K562 (cell line): ENCODE results near the gene NPAS3. TPM values are rescaled to one million over a fixed set of nuclear protein-coding genes. Genes with fewer than 3 reads are reported as not detected.

Experiments used
- ATAC-seq: fragments of 200-7000 bp; cut with Tn5 transposase; 3 replicates; pipeline ENCODE4 v1.9.1; 2020; ENCODE audit warnings: moderate library complexity
- BruUV-seq: library from RNA; stranded (reverse); fragments of 400-500 nt; replicated peaks from 2 replicates; lab custom pipeline; 2021; lab: Mats Ljungman, UMichigan
- CTCF ChIA-PET: fragments of 300-600 bp; formaldehyde crosslinking; extraction: SDS; loops from one replicate; lab custom pipeline; 2021; ENCODE audit warnings: low intra/inter-chr PET ratio; lab: Yijun Ruan, JAX
- POLR2A ChIA-PET: fragments of 300-600, 350-650 bp; sonication (Branson Sonifier 250); formaldehyde crosslinking; extraction: SDS; loops from one replicate; lab custom pipeline; 2021; ENCODE audit warnings: antibody characterized with exemption, inconsistent platforms; lab: Yijun Ruan, JAX
- DNase-seq, 4 experiments: peaks; one replicate each; pipeline versions ENCODE4 v3.0.0 to v3.0.0-alpha.2; 2011 to 2018; ENCODE audit warnings: low spot score in 3 of 4, mixed read lengths in 3 of 4; ENCODE audit errors: extremely low read depth in 1 of 4
- FAIRE-seq: peaks from 2 replicates; lab custom pipeline; 2011; peaks lifted over from hg19 to GRCh38; lab: Jason Lieb, UNC
- H2AFZ ChIP-seq: 2 replicates; pipeline ENCODE4 v1.6.0; 2011; ENCODE audit warnings: low read depth, low read length, control low read depth, inconsistent platforms
- H3K27ac ChIP-seq: fragments of 200-600 bp; 3 replicates; pipeline ENCODE4 v1.8.0; 2011; ENCODE audit warnings: low read depth, mild to moderate bottlenecking, control low read depth, inconsistent platforms, low read length, moderate library complexity, mixed read lengths; ENCODE audit errors: extremely low read depth
- H3K27me3 ChIP-seq, 2 experiments: fragments of 300-600 bp in 1 of 2; 2 replicates in 1 of 2; 3 replicates in 1 of 2; pipeline versions ENCODE4 v1.6.0 to v1.8.0; 2011; ENCODE audit warnings: inconsistent platforms in 2 of 2, low read length in 2 of 2, mild to moderate bottlenecking in 1 of 2, mixed read lengths in 1 of 2, moderate library complexity in 1 of 2; ENCODE audit not compliant: control insufficient read depth in 2 of 2, insufficient read depth in 2 of 2
- H3K36me3 ChIP-seq: fragments of 300-600 bp; 3 replicates; pipeline ENCODE4 v1.8.0; 2011; ENCODE audit warnings: mild to moderate bottlenecking, low read length, inconsistent platforms; ENCODE audit not compliant: control insufficient read depth, insufficient read depth
- H3K4me1 ChIP-seq, 2 experiments: fragments of 200-600 bp in 1 of 2; replicated peaks in 1 of 2; 2 replicates in 1 of 2; 3 replicates in 1 of 2; pipeline versions ENCODE4 v1.5.1 to v1.8.0; 2011; ENCODE audit warnings: inconsistent platforms in 2 of 2, low read length in 2 of 2, mild to moderate bottlenecking in 1 of 2, mixed read lengths in 1 of 2, moderate library complexity in 1 of 2; ENCODE audit not compliant: control insufficient read depth in 2 of 2, insufficient read depth in 2 of 2
- H3K4me2 ChIP-seq: 2 replicates; pipeline ENCODE4 v1.6.1; 2011; ENCODE audit warnings: low read length, control low read depth, inconsistent platforms, mixed read lengths; ENCODE audit not compliant: insufficient read depth
- H3K4me3 ChIP-seq: fragments of 200-600 bp; sonication (generic), shearing (Covaris generic); 2 replicates; pipeline ENCODE4 v1.5.1; 2016; ENCODE audit warnings: control low read depth, inconsistent platforms
- H3K79me2 ChIP-seq: fragments of 200-600 bp; 3 replicates; pipeline ENCODE4 v1.8.0; 2011; ENCODE audit warnings: low read length, inconsistent platforms; ENCODE audit not compliant: control insufficient read depth, insufficient read depth
- H3K9ac ChIP-seq, 2 experiments: 2 replicates each; pipeline versions ENCODE4 v1.6.0 to v1.6.1; 2011; ENCODE audit warnings: low read depth in 2 of 2, low read length in 2 of 2, control low read depth in 1 of 2, inconsistent platforms in 1 of 2, mild to moderate bottlenecking in 1 of 2, mixed read lengths in 1 of 2; ENCODE audit not compliant: insufficient read depth in 1 of 2
- H3K9me1 ChIP-seq: one replicate; pipeline ENCODE4 v1.6.0; 2011; ENCODE audit warnings: inconsistent platforms, mild to moderate bottlenecking, low read length, moderate library complexity; ENCODE audit not compliant: control insufficient read depth, insufficient read depth
- H3K9me3 ChIP-seq: replicated peaks from 2 replicates; pipeline ENCODE4 v1.5.1; 2011; ENCODE audit warnings: low read depth, low read length, inconsistent platforms; ENCODE audit not compliant: control insufficient read depth, insufficient read depth
- H4K20me1 ChIP-seq: replicated peaks from 2 replicates; pipeline ENCODE4 v1.6.1; 2011; ENCODE audit warnings: low read length, inconsistent platforms, mixed read lengths; ENCODE audit not compliant: control insufficient read depth, insufficient read depth
- ARNT ChIP-seq, 2 experiments: fragments of 450-650 bp; IDR thresholded peaks; 2 replicates each; pipeline ENCODE4 v1.6.1; 2016; ENCODE audit warnings: mild to moderate bottlenecking in 1 of 2
- CEBPG ChIP-seq, 3 experiments: fragments of 200-800 bp in 1 of 3; sonication (Bioruptor generic) in 1 of 3; sonication (generic) in 1 of 3; formaldehyde crosslinking in 1 of 3; IDR thresholded peaks in 2 of 3; conservative IDR thresholded peaks in 1 of 3; 2 replicates each; pipeline versions ENCODE4 v1.6.1 to v1.8.0; 2016 to 2022; ENCODE audit warnings: missing compliant biosample characterization in 2 of 3, missing genetic modification characterization in 2 of 3, mild to moderate bottlenecking in 1 of 3, missing genetic modification reagents in 1 of 3
- HCFC1 ChIP-seq: IDR thresholded peaks from 2 replicates; pipeline ENCODE4 v1.6.1; 2012; ENCODE audit warnings: low read depth, low read length, improper control_type of control experiment
- KLF10 ChIP-seq: fragments of 250-450 bp; sonication (Bioruptor Pico); IDR thresholded peaks from 2 replicates; pipeline ENCODE4 v1.6.1; 2021; ENCODE audit warnings: matching md5 sums
- L3MBTL2 ChIP-seq: fragments of 450-650 bp; IDR thresholded peaks from 2 replicates; pipeline ENCODE4 v1.6.1; 2016; ENCODE audit warnings: mild to moderate bottlenecking, moderate library complexity
- MCM7 ChIP-seq, 2 experiments: fragments of 450-650 bp; IDR thresholded peaks; 2 replicates each; pipeline ENCODE4 v1.6.1; 2016 to 2018
- NELFE ChIP-seq: IDR thresholded peaks from 2 replicates; pipeline ENCODE4 v1.6.1; 2011; ENCODE audit warnings: mild to moderate bottlenecking; ENCODE audit not compliant: insufficient read depth, insufficient read length
- RAD21 ChIP-seq, 2 experiments: fragments of 250-450 bp in 1 of 2; fragments of 450-650 bp in 1 of 2; sonication (Bioruptor Pico) in 1 of 2; formaldehyde crosslinking in 1 of 2; IDR thresholded peaks in 1 of 2; conservative IDR thresholded peaks in 1 of 2; 2 replicates each; pipeline versions ENCODE4 v1.4.0 to v1.8.0; 2020 to 2022; ENCODE audit warnings: mild to moderate bottlenecking in 2 of 2, moderate library complexity in 1 of 2
- RBBP5 ChIP-seq: fragments of 200-600 bp; sonication (generic); IDR thresholded peaks from 2 replicates; pipeline ENCODE4 v1.6.1; 2012; ENCODE audit warnings: borderline replicate concordance, mild to moderate bottlenecking, low read length, control low read depth, inconsistent platforms; ENCODE audit not compliant: insufficient read depth, poor library complexity, severe bottlenecking
- RHOXF2B ChIP-seq: fragments of 250-450 bp; sonication (Bioruptor Pico); conservative IDR thresholded peaks from 2 replicates; pipeline ENCODE4 v1.5.1; 2021
- SMARCE1 ChIP-seq: fragments of 450-650 bp; IDR thresholded peaks from 2 replicates; pipeline ENCODE4 v1.7.1; 2016; ENCODE audit warnings: mild to moderate bottlenecking
- TCF7 ChIP-seq: sonication (generic); IDR thresholded peaks from 2 replicates; pipeline ENCODE4 v1.6.1; 2016; ENCODE audit warnings: antibody characterized with exemption, borderline replicate concordance
- ZNF224 ChIP-seq: sonication (generic); formaldehyde crosslinking; IDR thresholded peaks from 2 replicates; pipeline ENCODE4 v1.8.0; 2022; ENCODE audit warnings: mild to moderate bottlenecking, missing genetic modification reagents
- ZNF589 ChIP-seq: fragments of 200-800 bp; sonication (Bioruptor generic); IDR thresholded peaks from 2 replicates; pipeline ENCODE4 v1.6.1; 2016; ENCODE audit warnings: low read depth, missing genetic modification characterization, missing compliant biosample characterization
- ZNF77 ChIP-seq: fragments of 250-450 bp; sonication (Bioruptor Pico); IDR thresholded peaks from 2 replicates; pipeline ENCODE4 v1.5.0; 2020
- WGBS: fragments of 100-300 bp; shearing (Covaris generic); methylation state at CpG from one replicate; pipeline ENCODE4 v1.1.6; 2016; ENCODE audit warnings: low coverage, mixed read lengths; ENCODE audit not compliant: insufficient coverage; ENCODE audit errors: missing lambda C conversion rate; 5-methylcytosine and 5-hydroxymethylcytosine counted together
- in situ Hi-C: fragments of 300-500 bp; cut with MboI; formaldehyde crosslinking; loops from 4 replicates; pipeline ENCODE4 v1.15.0; 2018; ENCODE audit warnings: inconsistent platforms, mixed read lengths
- intact Hi-C: fragments of 100-400 bp; cut with micrococcal nuclease; formaldehyde crosslinking; loops from 2 replicates; pipeline ENCODE4 v1.14.2; 2022
- polyA plus RNA-seq, 8 experiments: library from polyadenylated mRNA; depleted of rRNA in 4 of 8; stranded (reverse) in 5 of 8; unstranded in 3 of 8; fragments of >200 nt; fragmentation: Nextera tagmentation in 2 of 8; fragmentation: Illumina TruSeq in 1 of 8; extraction: Ambion mirVana in 2 of 8; extraction: Trizol in 1 of 8; gene quantifications; 2 replicates each; pipeline versions ENCODE4 v1.2.1 to v1.2.3, GENCODE V29; 2011 to 2014; ENCODE audit warnings: inconsistent platforms in 1 of 8, missing spikeins in 1 of 8
- total RNA-seq, 7 experiments: library from RNA; depleted of rRNA in 6 of 7; stranded (reverse); fragments of >200 nt in 6 of 7; fragmentation: Illumina TruSeq in 2 of 7; extraction: Trizol in 2 of 7; gene quantifications; 2 replicates each; pipeline versions ENCODE4 v1.2.1 to v1.2.3, GENCODE V29; 2011 to 2021; ENCODE audit warnings: low replicate concordance in 1 of 7
- TF ChIP-seq, protein P1 (sequence below): fragments of 200-400 bp; formaldehyde crosslinking; IDR thresholded peaks from 2 replicates; pipeline ENCODE4 v1.6.1; 2017; ENCODE audit warnings: mild to moderate bottlenecking, low read depth, low read length, moderate library complexity
- TF ChIP-seq, protein P2 (sequence below): fragments of 450-650 bp; IDR thresholded peaks from 2 replicates; pipeline ENCODE4 v1.6.1; 2016; ENCODE audit warnings: antibody characterized with exemption
- TF ChIP-seq, protein P3 (sequence below): IDR thresholded peaks from 2 replicates; pipeline ENCODE4 v1.6.1; 2014; ENCODE audit warnings: antibody characterized with exemption

Gene NPAS3
- total and polyA plus RNA-seq, 9 of the 15 experiments (the other 6 are each of a cell fraction or from before 2014, with no cell fraction given): 0.04 TPM; not detected in 8

DNA sequence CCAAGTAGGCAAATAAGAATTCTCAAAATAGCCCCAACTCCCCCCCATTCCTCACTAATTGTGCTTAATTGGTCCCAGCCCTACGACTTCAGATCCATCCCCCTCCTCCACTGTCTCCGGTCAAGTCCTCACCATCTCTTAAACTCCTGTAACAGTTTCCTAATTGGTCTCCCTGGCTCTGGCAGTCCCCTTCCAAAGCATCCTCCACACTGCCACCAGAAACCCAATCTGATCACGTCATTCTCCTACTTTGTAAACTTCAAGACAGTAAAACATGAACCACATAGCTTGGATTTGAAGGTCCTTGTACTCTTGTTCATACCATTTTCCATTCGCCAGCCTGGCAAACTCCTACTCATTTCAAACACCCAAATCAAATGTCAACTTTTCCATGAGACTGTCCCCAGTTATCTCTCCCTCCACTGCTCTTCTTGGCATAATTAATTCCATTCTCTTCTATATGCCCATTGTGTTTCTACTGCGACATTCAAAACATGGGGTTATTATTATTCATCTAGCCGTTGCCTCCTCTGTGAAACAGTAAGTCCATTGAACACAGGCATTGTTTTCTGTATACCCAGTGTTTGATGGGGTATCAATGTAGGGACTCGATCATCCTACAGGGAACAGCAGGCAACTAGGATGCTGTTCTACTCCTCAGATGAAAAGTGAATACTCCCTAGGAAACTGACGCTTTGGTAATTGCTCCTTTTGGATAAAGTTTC, 907.6 kb downstream of the NPAS3 start:
- ChIA-PET CTCF (no interaction called here), POLR2A (no interaction called here)
- in situ Hi-C loops: loop anchor here (10.0 kb wide), 1 partner anchor 379 kb away; no protein-coding TSS in a partner anchor
- H3K9me1 ChIP-seq: no peaks in the 10 kb centered on the region
- intact Hi-C loops: loop anchor here (5.0 to 10.0 kb wide), 4 partner anchors 71 to 459 kb away; no protein-coding TSS in a partner anchor
- H2AFZ ChIP-seq: no peak overlapping the region
- H3K9me3 ChIP-seq: no peaks in the 10 kb centered on the region
- H4K20me1 ChIP-seq: no peaks in the 10 kb centered on the region
- H3K27me3 ChIP-seq: no peaks in the 10 kb centered on the region
- no TSS peak for BruUV-seq
- DNase-seq (no peak), ATAC-seq (no peak), FAIRE-seq (no peak)
- H3K36me3 ChIP-seq: no peaks in the 10 kb centered on the region
- WGBS: 45% methylated on average over 8 of the region's 8 CpGs
- H3K9ac ChIP-seq: no peak overlapping the region
- H3K27ac ChIP-seq: no peak overlapping the region
- H3K4me1 ChIP-seq: peaks cover 0 to 7% of the 10 kb centered on the region in 2 experiments; a peak in 2 of 5 replicates
- no peak overlapping the region for H3K4me3 ChIP-seq
- H3K4me2 ChIP-seq: no peak overlapping the region
- no peaks in the 10 kb centered on the region for H3K79me2 ChIP-seq
- TF ChIP-seq RAD21 (CRISPR knock-in tag; conservative IDR thresholded peaks at IDR 0.05 in 1 of 2, IDR thresholded peaks at IDR 0.05 in 1 of 2) (no peak), SMARCE1 (no peak), RHOXF2B (CRISPR knock-in tag) (no peak), ARNT (IDR thresholded peaks at IDR 0.05) (no peak), RBBP5 (no peak), NELFE (no peak), MCM7 (IDR thresholded peaks at IDR 0.05) (no peak), ZNF589 (CRISPR knock-in tag) (no peak), CEBPG (CRISPR knock-in tag; IDR thresholded peaks at IDR 0.05) (no peak), CEBPG (tag; conservative IDR thresholded peaks at IDR 0.05 in 1 of 2, IDR thresholded peaks at IDR 0.05 in 1 of 2) (no peak), KLF10 (no peak), L3MBTL2 (no peak), ZNF224 (CRISPR knock-in tag) (no peak), HCFC1 (no peak), ZNF77 (no peak), TCF7 (no peak)
- TF ChIP-seq, protein P1, sequence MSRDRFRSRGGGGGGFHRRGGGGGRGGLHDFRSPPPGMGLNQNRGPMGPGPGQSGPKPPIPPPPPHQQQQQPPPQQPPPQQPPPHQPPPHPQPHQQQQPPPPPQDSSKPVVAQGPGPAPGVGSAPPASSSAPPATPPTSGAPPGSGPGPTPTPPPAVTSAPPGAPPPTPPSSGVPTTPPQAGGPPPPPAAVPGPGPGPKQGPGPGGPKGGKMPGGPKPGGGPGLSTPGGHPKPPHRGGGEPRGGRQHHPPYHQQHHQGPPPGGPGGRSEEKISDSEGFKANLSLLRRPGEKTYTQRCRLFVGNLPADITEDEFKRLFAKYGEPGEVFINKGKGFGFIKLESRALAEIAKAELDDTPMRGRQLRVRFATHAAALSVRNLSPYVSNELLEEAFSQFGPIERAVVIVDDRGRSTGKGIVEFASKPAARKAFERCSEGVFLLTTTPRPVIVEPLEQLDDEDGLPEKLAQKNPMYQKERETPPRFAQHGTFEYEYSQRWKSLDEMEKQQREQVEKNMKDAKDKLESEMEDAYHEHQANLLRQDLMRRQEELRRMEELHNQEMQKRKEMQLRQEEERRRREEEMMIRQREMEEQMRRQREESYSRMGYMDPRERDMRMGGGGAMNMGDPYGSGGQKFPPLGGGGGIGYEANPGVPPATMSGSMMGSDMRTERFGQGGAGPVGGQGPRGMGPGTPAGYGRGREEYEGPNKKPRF: no peak
- TF ChIP-seq, protein P2, sequence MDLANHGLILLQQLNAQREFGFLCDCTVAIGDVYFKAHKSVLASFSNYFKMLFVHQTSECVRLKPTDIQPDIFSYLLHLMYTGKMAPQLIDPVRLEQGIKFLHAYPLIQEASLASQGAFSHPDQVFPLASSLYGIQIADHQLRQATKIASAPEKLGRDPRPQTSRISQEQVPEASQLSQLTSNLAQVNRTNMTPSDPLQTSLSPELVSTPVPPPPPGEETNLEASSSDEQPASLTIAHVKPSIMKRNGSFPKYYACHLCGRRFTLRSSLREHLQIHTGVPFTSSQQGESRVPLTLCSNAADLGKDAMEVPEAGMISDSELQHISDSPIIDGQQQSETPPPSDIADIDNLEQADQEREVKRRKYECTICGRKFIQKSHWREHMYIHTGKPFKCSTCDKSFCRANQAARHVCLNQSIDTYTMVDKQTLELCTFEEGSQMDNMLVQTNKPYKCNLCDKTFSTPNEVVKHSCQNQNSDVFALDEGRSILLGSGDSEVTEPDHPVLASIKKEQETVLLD: no peak
- TF ChIP-seq, protein P3, sequence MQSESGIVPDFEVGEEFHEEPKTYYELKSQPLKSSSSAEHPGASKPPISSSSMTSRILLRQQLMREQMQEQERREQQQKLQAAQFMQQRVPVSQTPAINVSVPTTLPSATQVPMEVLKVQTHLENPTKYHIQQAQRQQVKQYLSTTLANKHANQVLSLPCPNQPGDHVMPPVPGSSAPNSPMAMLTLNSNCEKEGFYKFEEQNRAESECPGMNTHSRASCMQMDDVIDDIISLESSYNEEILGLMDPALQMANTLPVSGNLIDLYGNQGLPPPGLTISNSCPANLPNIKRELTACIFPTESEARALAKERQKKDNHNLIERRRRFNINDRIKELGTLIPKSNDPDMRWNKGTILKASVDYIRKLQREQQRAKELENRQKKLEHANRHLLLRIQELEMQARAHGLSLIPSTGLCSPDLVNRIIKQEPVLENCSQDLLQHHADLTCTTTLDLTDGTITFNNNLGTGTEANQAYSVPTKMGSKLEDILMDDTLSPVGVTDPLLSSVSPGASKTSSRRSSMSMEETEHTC: no peak
